ENCODE results near the gene STK38.

STK38 gene

GRCh38 chr6:36515844-36516243 lies 31.4 kb downstream of the STK38 start:
- Histone ChIP-seq H3K36me3 (ENCODE audit: control insufficient read depth, insufficient read depth, low read length) (peaks cover 4% of the 10 kb centered on the region), H3K9ac (ENCODE audit: low read depth, low read length) (no peak overlapping the region), H3K27me3 (ENCODE audit: control insufficient read depth, insufficient read depth, low read length) (no peaks in the 10 kb centered on the region), H3K9me3 (ENCODE audit: control insufficient read depth, insufficient read depth, low read length) (no peaks in the 10 kb centered on the region), H3K4me3 (ENCODE audit: low read depth, low read length) (no peak overlapping the region), H3K4me1 (ENCODE audit: control insufficient read depth, insufficient read depth, low read length) (no peaks in the 10 kb centered on the region)

DNA sequence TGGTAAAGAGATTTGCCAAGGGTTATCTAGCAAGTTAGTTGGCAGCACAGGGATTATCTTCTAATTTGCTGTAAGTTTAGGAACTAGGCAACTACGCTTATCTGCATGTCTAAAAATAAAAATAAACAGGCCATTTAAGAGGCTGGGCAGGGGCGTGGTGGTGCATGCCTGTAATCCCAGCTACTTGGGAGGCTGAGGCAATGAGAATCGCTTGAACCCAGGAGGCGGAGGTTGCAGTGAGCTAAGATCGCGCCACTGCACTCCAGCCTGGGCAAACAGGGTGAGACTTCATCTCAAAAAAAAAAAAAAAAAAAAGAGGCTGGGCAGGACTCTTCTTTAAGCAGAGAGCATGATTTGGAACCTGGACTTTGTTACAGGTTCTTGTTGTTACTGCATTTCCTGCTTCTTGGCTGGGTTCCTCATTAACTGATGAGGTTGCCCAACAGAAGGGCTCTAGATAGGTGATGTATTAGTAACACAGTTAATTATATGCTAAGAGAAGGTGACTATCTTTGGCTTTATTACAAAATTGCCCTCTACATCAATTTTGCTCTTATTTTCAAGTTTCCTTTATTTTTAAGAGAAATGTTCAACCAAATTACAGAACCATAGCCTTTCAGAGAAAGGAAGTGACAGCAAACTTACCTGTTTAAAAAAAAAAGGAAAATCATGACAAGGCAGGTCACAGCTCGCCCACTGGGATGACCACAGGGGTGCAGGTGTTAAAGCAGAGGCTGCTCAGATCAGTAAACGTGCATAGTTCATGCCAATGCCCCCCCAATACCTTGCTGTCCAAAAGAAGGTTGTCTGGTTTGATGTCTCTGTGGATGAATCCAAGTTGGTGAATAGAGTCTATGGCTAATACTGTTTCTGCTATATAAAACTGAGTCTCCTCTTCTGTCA lies 32.5 kb downstream of the STK38 start:
- no peaks in the 10 kb centered on the region for H3K27me3 ChIP-seq (ENCODE audit: control insufficient read depth, insufficient read depth, low read length)
- H3K4me3 ChIP-seq (ENCODE audit: low read depth, low read length): no peak overlapping the region
- H3K9me3 ChIP-seq (ENCODE audit: control insufficient read depth, insufficient read depth, low read length): no peaks in the 10 kb centered on the region
- H3K4me1 ChIP-seq (ENCODE audit: control insufficient read depth, insufficient read depth, low read length): no peaks in the 10 kb centered on the region
- peaks cover 10% of the 10 kb centered on the region for H3K36me3 ChIP-seq (ENCODE audit: control insufficient read depth, insufficient read depth, low read length)
- H3K9ac ChIP-seq (ENCODE audit: low read depth, low read length): no peak overlapping the region

DNA sequence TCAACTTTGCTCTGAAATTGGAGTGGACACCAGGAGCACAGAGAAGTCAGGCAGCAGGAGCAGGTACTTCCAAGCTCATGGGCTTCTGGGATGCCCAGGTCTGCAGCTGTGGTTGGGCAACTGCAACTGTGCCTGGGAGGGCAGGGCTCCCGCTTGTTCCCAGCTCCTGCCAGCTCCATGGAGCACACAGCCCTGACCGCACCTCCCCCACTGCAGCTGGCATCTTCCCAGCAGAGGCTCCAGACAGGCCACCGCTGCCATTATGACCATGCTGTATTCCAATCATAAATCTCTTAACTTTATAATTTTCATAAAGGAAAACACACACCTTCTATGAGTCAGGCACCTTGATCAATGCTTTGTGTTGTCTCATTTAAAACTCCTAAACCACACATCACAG lies 36.9 kb downstream of the STK38 start:
- peaks cover 10% of the 10 kb centered on the region for H3K36me3 ChIP-seq (ENCODE audit: control insufficient read depth, insufficient read depth, low read length)
- no peaks in the 10 kb centered on the region for H3K27me3 ChIP-seq (ENCODE audit: control insufficient read depth, insufficient read depth, low read length)
- H3K4me3 ChIP-seq (ENCODE audit: low read depth, low read length): no peak overlapping the region
- no peaks in the 10 kb centered on the region for H3K4me1 ChIP-seq (ENCODE audit: control insufficient read depth, insufficient read depth, low read length)
- no peaks in the 10 kb centered on the region for H3K9me3 ChIP-seq (ENCODE audit: control insufficient read depth, insufficient read depth, low read length)
- no peak overlapping the region for H3K9ac ChIP-seq (ENCODE audit: low read depth, low read length)

DNA sequence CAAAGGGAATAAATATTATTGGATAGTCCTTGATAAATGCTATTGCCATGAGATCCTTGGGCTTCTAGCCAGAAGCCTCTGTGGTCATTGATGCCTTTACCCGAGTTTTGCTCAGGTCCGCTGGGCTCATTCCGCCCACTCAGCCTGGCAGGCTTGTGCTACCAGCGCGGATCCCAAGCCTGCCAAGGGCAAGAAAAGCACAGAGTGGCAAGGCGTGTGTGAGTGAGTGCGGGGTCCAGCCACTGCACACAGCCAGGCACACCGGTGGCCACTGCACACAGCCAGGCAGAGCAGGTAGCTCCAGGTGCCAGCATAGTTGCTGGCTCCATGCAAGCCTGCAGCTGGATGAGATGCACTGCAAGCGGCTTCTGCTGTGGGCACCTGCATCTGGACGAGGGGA lies 38.7 kb downstream of the STK38 start:
- no peaks in the 10 kb centered on the region for H3K4me1 ChIP-seq (ENCODE audit: control insufficient read depth, insufficient read depth, low read length)

GRCh38 chr6:36506611-36507010 lies 40.7 kb downstream of the STK38 start:
- Histone ChIP-seq H3K36me3 (ENCODE audit: control insufficient read depth, insufficient read depth, low read length) (peaks cover 6% of the 10 kb centered on the region), H3K27me3 (ENCODE audit: control insufficient read depth, insufficient read depth, low read length) (no peaks in the 10 kb centered on the region)

More for the DNA sequence above, 38.7 kb downstream of the STK38 start:
- H3K9ac ChIP-seq (ENCODE audit: low read depth, low read length): no peak overlapping the region
- no peak overlapping the region for H3K4me3 ChIP-seq (ENCODE audit: low read depth, low read length)
- no peaks in the 10 kb centered on the region for H3K27me3 ChIP-seq (ENCODE audit: control insufficient read depth, insufficient read depth, low read length)
- H3K36me3 ChIP-seq (ENCODE audit: control insufficient read depth, insufficient read depth, low read length): peaks cover 6% of the 10 kb centered on the region
- H3K9me3 ChIP-seq (ENCODE audit: control insufficient read depth, insufficient read depth, low read length): no peaks in the 10 kb centered on the region

GRCh38 chr6:36505744-36506534 lies 41.3 kb downstream of the STK38 start:
- no peaks in the 10 kb centered on the region for H3K9me3 ChIP-seq (ENCODE audit: control insufficient read depth, insufficient read depth, low read length)
- H3K4me3 ChIP-seq (ENCODE audit: low read depth, low read length): no peak overlapping the region
- peaks cover 6% of the 10 kb centered on the region for H3K36me3 ChIP-seq (ENCODE audit: control insufficient read depth, insufficient read depth, low read length)

More at GRCh38 chr6:36506611-36507010, 40.7 kb downstream of the STK38 start:
- Histone ChIP-seq H3K9me3 (ENCODE audit: control insufficient read depth, insufficient read depth, low read length) (no peaks in the 10 kb centered on the region), H3K9ac (ENCODE audit: low read depth, low read length) (no peak overlapping the region), H3K4me3 (ENCODE audit: low read depth, low read length) (no peak overlapping the region), H3K4me1 (ENCODE audit: control insufficient read depth, insufficient read depth, low read length) (no peaks in the 10 kb centered on the region)

DNA sequence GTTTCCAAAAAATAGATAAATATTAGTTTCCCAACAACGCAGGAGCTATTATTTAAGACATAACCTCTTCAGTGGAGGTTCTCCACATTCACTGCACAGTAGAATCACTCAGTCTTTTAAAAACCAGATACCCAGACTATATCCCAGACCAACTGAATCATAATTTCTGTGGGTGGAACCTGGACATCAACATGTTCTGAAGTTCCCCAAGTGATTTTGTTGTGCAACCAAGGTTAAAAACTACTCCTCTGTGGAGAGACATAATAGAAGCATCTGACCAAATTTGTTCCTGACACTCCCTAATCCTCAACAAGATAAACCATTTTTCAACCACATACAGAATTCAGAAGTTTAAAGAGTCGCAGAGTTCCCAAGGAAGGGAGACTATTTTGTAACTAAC lies 42.3 kb downstream of the STK38 start:
- peaks cover 1% of the 10 kb centered on the region for H3K36me3 ChIP-seq (ENCODE audit: control insufficient read depth, insufficient read depth, low read length)

More at GRCh38 chr6:36505744-36506534, 41.3 kb downstream of the STK38 start:
- no peaks in the 10 kb centered on the region for H3K4me1 ChIP-seq (ENCODE audit: control insufficient read depth, insufficient read depth, low read length)
- H3K27me3 ChIP-seq (ENCODE audit: control insufficient read depth, insufficient read depth, low read length): no peaks in the 10 kb centered on the region
- H3K9ac ChIP-seq (ENCODE audit: low read depth, low read length): no peak overlapping the region

DNA sequence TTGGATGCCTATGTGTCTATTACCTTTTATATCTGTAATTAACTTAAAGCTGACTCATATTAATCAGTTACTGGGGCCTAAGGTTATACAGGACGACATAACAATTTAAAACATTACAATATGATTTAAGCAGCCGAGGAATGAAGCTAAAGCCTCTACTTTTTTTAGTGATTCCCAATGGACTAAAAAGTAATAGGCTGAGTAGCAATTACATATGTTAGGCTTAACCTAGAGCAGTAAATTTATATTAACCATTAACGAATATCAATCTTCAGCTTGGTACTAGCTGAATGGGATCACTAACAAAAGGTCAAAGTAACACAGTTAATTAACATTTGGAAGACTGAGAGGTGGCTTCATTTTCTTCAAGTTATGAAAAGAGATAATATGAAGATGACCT lies 43.1 kb downstream of the STK38 start:
- no peaks in the 10 kb centered on the region for H3K27me3 ChIP-seq (ENCODE audit: control insufficient read depth, insufficient read depth, low read length)
- H3K36me3 ChIP-seq (ENCODE audit: control insufficient read depth, insufficient read depth, low read length): no peaks in the 10 kb centered on the region
- H3K9me3 ChIP-seq (ENCODE audit: control insufficient read depth, insufficient read depth, low read length): no peaks in the 10 kb centered on the region
- H3K4me3 ChIP-seq (ENCODE audit: low read depth, low read length): no peak overlapping the region
- H3K9ac ChIP-seq (ENCODE audit: low read depth, low read length): no peak overlapping the region
- no peaks in the 10 kb centered on the region for H3K4me1 ChIP-seq (ENCODE audit: control insufficient read depth, insufficient read depth, low read length)

More for the DNA sequence above, 42.3 kb downstream of the STK38 start:
- H3K4me1 ChIP-seq (ENCODE audit: control insufficient read depth, insufficient read depth, low read length): no peaks in the 10 kb centered on the region
- no peaks in the 10 kb centered on the region for H3K9me3 ChIP-seq (ENCODE audit: control insufficient read depth, insufficient read depth, low read length)
- H3K4me3 ChIP-seq (ENCODE audit: low read depth, low read length): no peak overlapping the region
- H3K27me3 ChIP-seq (ENCODE audit: control insufficient read depth, insufficient read depth, low read length): no peaks in the 10 kb centered on the region
- H3K9ac ChIP-seq (ENCODE audit: low read depth, low read length): no peak overlapping the region

DNA sequence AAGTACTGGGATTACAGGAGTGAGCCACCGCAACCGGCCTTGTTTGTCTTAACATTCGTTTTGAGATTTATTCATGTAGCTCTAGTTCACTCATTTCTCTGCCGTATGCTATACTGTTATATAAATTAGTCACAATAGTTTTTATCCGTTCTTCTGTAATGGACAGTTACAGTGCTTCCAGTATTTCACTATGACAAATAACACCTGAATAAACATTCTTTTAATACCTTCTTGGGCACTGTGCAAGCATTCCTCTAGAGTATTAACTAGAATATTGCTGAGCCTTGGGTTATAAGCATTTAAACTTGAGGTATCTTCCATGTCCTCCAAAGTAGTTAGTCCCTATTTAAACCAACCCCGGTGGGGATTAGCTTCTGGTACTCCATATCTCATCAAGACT lies 45.6 kb downstream of the STK38 start:
- Histone ChIP-seq H3K27me3 (ENCODE audit: control insufficient read depth, insufficient read depth, low read length) (no peaks in the 10 kb centered on the region), H3K9ac (ENCODE audit: low read depth, low read length) (no peak overlapping the region), H3K36me3 (ENCODE audit: control insufficient read depth, insufficient read depth, low read length) (no peaks in the 10 kb centered on the region), H3K9me3 (ENCODE audit: control insufficient read depth, insufficient read depth, low read length) (no peaks in the 10 kb centered on the region), H3K4me1 (ENCODE audit: control insufficient read depth, insufficient read depth, low read length) (no peaks in the 10 kb centered on the region), H3K4me3 (ENCODE audit: low read depth, low read length) (no peak overlapping the region)

DNA sequence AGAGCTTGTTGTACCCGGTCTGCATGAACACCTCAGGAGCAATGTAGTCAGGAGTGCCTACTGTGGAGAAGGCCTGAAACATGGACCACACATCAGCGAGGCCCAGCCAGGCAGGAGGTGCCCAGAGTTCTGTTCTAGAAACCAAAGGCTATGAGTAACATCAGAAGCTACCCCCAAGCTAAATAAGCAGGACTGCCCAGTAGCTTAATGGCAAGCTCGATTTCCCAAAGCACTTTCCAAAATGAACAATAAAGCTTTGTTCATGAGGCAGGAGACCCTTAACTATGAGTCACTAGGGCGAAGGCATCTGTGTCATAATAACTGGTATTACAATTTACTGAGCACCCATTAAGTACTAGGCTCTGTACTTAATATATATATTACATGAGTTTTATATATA lies 47.4 kb downstream of the STK38 start:
- H3K9me3 ChIP-seq (ENCODE audit: control insufficient read depth, insufficient read depth, low read length): no peaks in the 10 kb centered on the region
- H3K27me3 ChIP-seq (ENCODE audit: control insufficient read depth, insufficient read depth, low read length): no peaks in the 10 kb centered on the region
- H3K4me3 ChIP-seq (ENCODE audit: low read depth, low read length): no peak overlapping the region
- peaks cover 5% of the 10 kb centered on the region for H3K36me3 ChIP-seq (ENCODE audit: control insufficient read depth, insufficient read depth, low read length)
- H3K9ac ChIP-seq (ENCODE audit: low read depth, low read length): no peak overlapping the region
- no peaks in the 10 kb centered on the region for H3K4me1 ChIP-seq (ENCODE audit: control insufficient read depth, insufficient read depth, low read length)

DNA sequence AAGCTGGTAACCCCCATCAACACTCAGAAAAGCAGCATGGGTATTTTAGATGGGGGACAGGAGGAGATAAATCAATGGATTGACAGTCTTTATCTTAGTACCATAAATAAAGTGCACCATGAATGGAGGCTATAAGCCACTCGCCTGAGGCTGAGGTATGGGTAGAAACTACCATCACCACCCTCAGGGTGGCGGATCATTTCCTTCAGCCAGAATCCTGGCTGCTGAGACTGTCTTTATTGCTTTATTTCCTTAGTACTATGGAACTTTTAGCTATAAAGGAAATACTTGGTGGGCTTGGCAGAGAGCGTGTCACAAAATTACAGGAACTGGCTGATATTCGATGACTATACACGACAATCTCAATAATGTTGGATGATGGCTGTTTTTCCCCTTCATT lies 52.2 kb downstream of the STK38 start:
- Histone ChIP-seq H3K9ac (ENCODE audit: low read depth, low read length) (no peak overlapping the region), H3K4me3 (ENCODE audit: low read depth, low read length) (no peak overlapping the region), H3K36me3 (ENCODE audit: control insufficient read depth, insufficient read depth, low read length) (peaks cover 5% of the 10 kb centered on the region), H3K4me1 (ENCODE audit: control insufficient read depth, insufficient read depth, low read length) (peaks cover 20% of the 10 kb centered on the region), H3K9me3 (ENCODE audit: control insufficient read depth, insufficient read depth, low read length) (no peaks in the 10 kb centered on the region), H3K27me3 (ENCODE audit: control insufficient read depth, insufficient read depth, low read length) (no peaks in the 10 kb centered on the region)

GRCh38 chr6:36493859-36494258 lies 53.4 kb downstream of the STK38 start:
- Histone ChIP-seq H3K4me3 (ENCODE audit: low read depth, low read length) (no peak overlapping the region), H3K27me3 (ENCODE audit: control insufficient read depth, insufficient read depth, low read length) (no peaks in the 10 kb centered on the region), H3K4me1 (ENCODE audit: control insufficient read depth, insufficient read depth, low read length) (peaks cover 20% of the 10 kb centered on the region), H3K9ac (ENCODE audit: low read depth, low read length) (no peak overlapping the region), H3K36me3 (ENCODE audit: control insufficient read depth, insufficient read depth, low read length) (peaks cover 5% of the 10 kb centered on the region), H3K9me3 (ENCODE audit: control insufficient read depth, insufficient read depth, low read length) (no peaks in the 10 kb centered on the region)

Data from iPS-15b (cell line).